GM12875 (cell line): Measurements from ENCODE around the gene HMG20A.
"Not testable (repeated sequence)": the region's sequence is repeated elsewhere in the genome, so short reads cannot be mapped to it uniquely, and the experiment has no call there.

ENCODE experiments used
- H3K4me3 ChIP-seq: one replicate; pipeline ENCODE4 v1.5.1; 2011; ENCODE audit warnings: low read depth, low read length, control low read depth
- CTCF ChIP-seq: IDR thresholded peaks from 2 replicates; pipeline ENCODE4 v1.5.1; 2011; ENCODE audit warnings: low read depth, mild to moderate bottlenecking, control low read depth, inconsistent platforms, low read length, moderate library complexity, borderline replicate concordance; ENCODE audit not compliant: insufficient read depth

Gene HMG20A

GRCh38 chr15:77406846-77407245 is 13.8 kb upstream of the HMG20A start:
- TF ChIP-seq CTCF, result no peak
- H3K4me3 ChIP-seq, result no peak overlapping the region

- no peak overlapping the region for H3K4me3 ChIP-seq
- TF ChIP-seq CTCF, result no peak
These were observed 11.2 kb upstream of the HMG20A start for GRCh38 chr15:77409259-77410156.

- not testable (repeated sequence) for H3K4me3 ChIP-seq
These were observed 10.6 kb upstream of the HMG20A start for GRCh38 chr15:77410157-77410500.

- no peak for TF ChIP-seq CTCF
These were observed 9.7 kb upstream of the HMG20A start for GRCh38 chr15:77410701-77411618.

GRCh38 chr15:77411619-77411976 is 9.1 kb upstream of the HMG20A start:
- H3K4me3 ChIP-seq, result no peak overlapping the region
- TF ChIP-seq CTCF, result no peak

More at GRCh38 chr15:77410701-77411618, 9.7 kb upstream of the HMG20A start:
- no peak overlapping the region for H3K4me3 ChIP-seq

GRCh38 chr15:77412972-77413698 is 7.6 kb upstream of the HMG20A start:
- no peak overlapping the region for H3K4me3 ChIP-seq
- TF ChIP-seq CTCF, result no peak

- no peak for TF ChIP-seq CTCF
- no peak overlapping the region for H3K4me3 ChIP-seq
These were observed 6.9 kb upstream of the HMG20A start for GRCh38 chr15:77413699-77414349.
